ENCODE results near the gene IGFBP5. TPM values are rescaled to one million over a fixed set of nuclear protein-coding genes. Genes with fewer than 3 reads are reported as not detected.

IGFBP5 gene
- polyA plus RNA-seq, 1 of the 3 experiments (the other 2 are of a cell fraction) = 323 TPM

DNA sequence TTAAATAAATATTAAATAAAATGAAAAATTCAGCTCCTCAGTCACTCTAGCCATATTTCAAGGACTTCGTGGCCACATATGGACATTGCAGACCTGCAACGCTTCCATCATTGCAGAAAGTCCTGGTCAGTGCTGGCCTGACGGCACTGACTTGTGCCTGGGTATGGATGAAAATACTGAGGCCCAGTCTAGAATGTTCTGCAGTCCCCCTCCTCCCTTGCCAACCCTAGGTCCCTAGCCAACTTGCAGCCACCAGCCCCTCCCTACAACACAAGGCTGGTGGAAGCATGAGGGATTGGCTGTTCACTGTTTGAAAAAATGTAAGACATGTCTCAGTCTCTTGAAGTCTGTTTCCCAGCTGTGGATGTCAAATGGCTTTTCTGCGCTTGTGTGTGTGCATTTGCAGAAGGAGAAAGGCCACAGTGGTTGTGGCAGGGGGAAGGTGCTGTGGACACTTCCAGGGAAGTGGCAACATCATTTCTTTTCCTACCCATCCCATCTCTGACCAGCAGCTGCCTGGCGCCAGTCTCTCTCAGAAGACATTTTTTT is 9.9 kb downstream of the IGFBP5 start:
- WGBS (ENCODE audit: low lambda C conversion rate) = 77% methylated on average over 5 of the region's 5 CpGs
- Histone ChIP-seq H3K9ac (no peak overlapping the region), H3K79me2 (ENCODE audit: insufficient read depth) (no peaks in the 10 kb centered on the region), H3K9me3 (no peaks in the 10 kb centered on the region), H3K9me2 (no peaks in the 10 kb centered on the region), H3K4me3 (ENCODE audit: low read depth in 2 of 2, low read length in 1 of 2) (no peak overlapping the region), H3K4me2 (no peak overlapping the region), H2AFZ (ENCODE audit: low read depth) (no peak overlapping the region), H4K20me1 (ENCODE audit: insufficient read depth) (peaks cover 7% of the 10 kb centered on the region; the same call in 1 of the 2 replicates), H3F3A (replicated peaks; ENCODE audit: insufficient read depth) (peaks cover 12% of the 10 kb centered on the region), H3K36me3 (replicated peaks in 1 of 2; ENCODE audit: control insufficient read depth in 1 of 2, insufficient read depth in 2 of 2, low read length in 1 of 2) (peaks cover 3 to 7% of the 10 kb centered on the region in 2 experiments), H3K27me3 (ENCODE audit: insufficient read depth) (no peaks in the 10 kb centered on the region), H3K27ac (ENCODE audit: low read depth in 2 of 2, low read length in 1 of 2) (no peak overlapping the region), H3K4me1 (ENCODE audit: control insufficient read depth in 1 of 2, insufficient read depth in 2 of 2, low read depth in 1 of 2, low read length in 1 of 2) (peaks cover 14 to 24% of the 10 kb centered on the region in 2 experiments; a peak in 3 of 4 replicates)
- DNase-seq = no peak
- POLR2A ChIA-PET = no interaction called here
- no peak for TF ChIP-seq GABPA (IDR thresholded peaks at IDR 0.05; ENCODE audit: low read depth)
- CTCF ChIA-PET = interaction anchor here (1.3 to 5.3 kb wide), 8 partner anchors 13 to 1071 kb away, joined by 3 to 45 read pairs (median 12); partner anchors contain the start of gene IGFBP5

DNA sequence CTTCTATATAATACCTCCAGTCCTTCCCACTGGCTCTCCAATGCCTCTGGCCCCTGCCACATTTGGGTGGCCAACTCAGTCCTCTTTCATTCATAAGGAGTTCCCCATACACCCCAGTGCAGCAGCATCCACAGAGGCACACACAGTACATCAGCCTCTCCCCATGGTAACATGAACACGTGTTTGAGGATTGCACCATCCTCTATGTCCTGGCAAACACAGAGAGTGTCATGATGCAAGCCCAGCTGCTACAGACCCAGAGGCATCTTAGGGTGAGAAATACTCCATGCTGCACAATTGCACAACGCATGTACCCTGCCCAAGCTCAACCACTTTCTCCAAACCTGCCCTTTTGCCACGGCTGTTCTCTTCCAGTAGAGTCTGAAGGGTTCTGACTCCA is 11.5 kb downstream of the IGFBP5 start:
- 91% methylated on average over 2 of the region's 3 CpGs for WGBS (ENCODE audit: low lambda C conversion rate)
- no peak for DNase-seq
- Histone ChIP-seq H3K36me3 (replicated peaks in 1 of 2; ENCODE audit: control insufficient read depth in 1 of 2, insufficient read depth in 2 of 2, low read length in 1 of 2) (peaks cover 3 to 7% of the 10 kb centered on the region in 2 experiments), H4K20me1 (ENCODE audit: insufficient read depth) (peaks cover 7% of the 10 kb centered on the region; the same call in 1 of the 2 replicates), H3K9me2 (no peaks in the 10 kb centered on the region), H3K9me3 (no peaks in the 10 kb centered on the region), H3K9ac (no peak overlapping the region), H3K4me2 (no peak overlapping the region), H3K27ac (ENCODE audit: low read depth in 2 of 2, low read length in 1 of 2) (no peak overlapping the region), H3K4me3 (ENCODE audit: low read depth in 2 of 2, low read length in 1 of 2) (no peak overlapping the region), H3K27me3 (ENCODE audit: insufficient read depth) (no peaks in the 10 kb centered on the region), H3F3A (replicated peaks; ENCODE audit: insufficient read depth) (peaks cover 12% of the 10 kb centered on the region), H3K79me2 (ENCODE audit: insufficient read depth) (no peaks in the 10 kb centered on the region), H3K4me1 (ENCODE audit: control insufficient read depth in 1 of 2, insufficient read depth in 2 of 2, low read depth in 1 of 2, low read length in 1 of 2) (peaks cover 6 to 11% of the 10 kb centered on the region in 2 experiments; a peak in 2 of 4 replicates), H2AFZ (ENCODE audit: low read depth) (no peak overlapping the region)
- CTCF ChIA-PET = interaction anchor here (1.1 to 5.3 kb wide), 6 partner anchors 10 to 1031 kb away, joined by 3 to 45 read pairs (median 28); partner anchors contain the start of gene IGFBP5
- TF ChIP-seq GABPA (IDR thresholded peaks at IDR 0.05; ENCODE audit: low read depth) (no peak), EZH2phosphoT487 (IDR thresholded peaks at IDR 0.05; ENCODE audit: borderline replicate concordance, low read depth) (no peak), FOSL2 (IDR thresholded peaks at IDR 0.05; ENCODE audit: borderline replicate concordance, low read depth) (no peak), FOXM1 (IDR thresholded peaks at IDR 0.05; ENCODE audit: low read depth) (no peak), POLR2AphosphoS5 (IDR thresholded peaks at IDR 0.05; ENCODE audit: low read depth, low read length) (no peak), GATA2 (CRISPR knock-in tag; IDR thresholded peaks at IDR 0.05) (no peak), TCF12 (IDR thresholded peaks at IDR 0.05) (no peak), RXRA (IDR thresholded peaks at IDR 0.05; ENCODE audit: borderline replicate concordance, low read depth) (no peak), SMC3 (IDR thresholded peaks at IDR 0.05; ENCODE audit: low read depth, low read length) (no peak), YY1 (IDR thresholded peaks at IDR 0.05; ENCODE audit: low read depth) (no peak), SIN3A (IDR thresholded peaks at IDR 0.05; ENCODE audit: borderline replicate concordance, low read depth, low read length) (no peak), FOXJ3 (CRISPR knock-in tag; IDR thresholded peaks at IDR 0.05) (no peak)
- TF ChIP-seq, protein P1, sequence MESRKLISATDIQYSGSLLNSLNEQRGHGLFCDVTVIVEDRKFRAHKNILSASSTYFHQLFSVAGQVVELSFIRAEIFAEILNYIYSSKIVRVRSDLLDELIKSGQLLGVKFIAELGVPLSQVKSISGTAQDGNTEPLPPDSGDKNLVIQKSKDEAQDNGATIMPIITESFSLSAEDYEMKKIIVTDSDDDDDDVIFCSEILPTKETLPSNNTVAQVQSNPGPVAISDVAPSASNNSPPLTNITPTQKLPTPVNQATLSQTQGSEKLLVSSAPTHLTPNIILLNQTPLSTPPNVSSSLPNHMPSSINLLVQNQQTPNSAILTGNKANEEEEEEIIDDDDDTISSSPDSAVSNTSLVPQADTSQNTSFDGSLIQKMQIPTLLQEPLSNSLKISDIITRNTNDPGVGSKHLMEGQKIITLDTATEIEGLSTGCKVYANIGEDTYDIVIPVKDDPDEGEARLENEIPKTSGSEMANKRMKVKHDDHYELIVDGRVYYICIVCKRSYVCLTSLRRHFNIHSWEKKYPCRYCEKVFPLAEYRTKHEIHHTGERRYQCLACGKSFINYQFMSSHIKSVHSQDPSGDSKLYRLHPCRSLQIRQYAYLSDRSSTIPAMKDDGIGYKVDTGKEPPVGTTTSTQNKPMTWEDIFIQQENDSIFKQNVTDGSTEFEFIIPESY (IDR thresholded peaks at IDR 0.05; ENCODE audit: borderline replicate concordance, low read depth) = no peak
- TF ChIP-seq, protein P2, sequence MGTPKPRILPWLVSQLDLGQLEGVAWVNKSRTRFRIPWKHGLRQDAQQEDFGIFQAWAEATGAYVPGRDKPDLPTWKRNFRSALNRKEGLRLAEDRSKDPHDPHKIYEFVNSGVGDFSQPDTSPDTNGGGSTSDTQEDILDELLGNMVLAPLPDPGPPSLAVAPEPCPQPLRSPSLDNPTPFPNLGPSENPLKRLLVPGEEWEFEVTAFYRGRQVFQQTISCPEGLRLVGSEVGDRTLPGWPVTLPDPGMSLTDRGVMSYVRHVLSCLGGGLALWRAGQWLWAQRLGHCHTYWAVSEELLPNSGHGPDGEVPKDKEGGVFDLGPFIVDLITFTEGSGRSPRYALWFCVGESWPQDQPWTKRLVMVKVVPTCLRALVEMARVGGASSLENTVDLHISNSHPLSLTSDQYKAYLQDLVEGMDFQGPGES (IDR thresholded peaks at IDR 0.05; ENCODE audit: low read depth, low read length) = no peak
- TF ChIP-seq, protein P3, sequence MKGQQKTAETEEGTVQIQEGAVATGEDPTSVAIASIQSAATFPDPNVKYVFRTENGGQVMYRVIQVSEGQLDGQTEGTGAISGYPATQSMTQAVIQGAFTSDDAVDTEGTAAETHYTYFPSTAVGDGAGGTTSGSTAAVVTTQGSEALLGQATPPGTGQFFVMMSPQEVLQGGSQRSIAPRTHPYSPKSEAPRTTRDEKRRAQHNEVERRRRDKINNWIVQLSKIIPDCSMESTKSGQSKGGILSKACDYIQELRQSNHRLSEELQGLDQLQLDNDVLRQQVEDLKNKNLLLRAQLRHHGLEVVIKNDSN (IDR thresholded peaks at IDR 0.05; ENCODE audit: borderline replicate concordance, low read depth) = no peak
- TF ChIP-seq, protein P4, sequence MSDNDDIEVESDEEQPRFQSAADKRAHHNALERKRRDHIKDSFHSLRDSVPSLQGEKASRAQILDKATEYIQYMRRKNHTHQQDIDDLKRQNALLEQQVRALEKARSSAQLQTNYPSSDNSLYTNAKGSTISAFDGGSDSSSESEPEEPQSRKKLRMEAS (IDR thresholded peaks at IDR 0.05; ENCODE audit: low read depth) = no peak
- POLR2A ChIA-PET = no interaction called here
